Caki2 (cell line): ENCODE results near the gene GPR153. TPM values are rescaled to one million over a fixed set of nuclear protein-coding genes. Genes with fewer than 3 reads are reported as not detected.
"Not testable (repeated sequence)": the region's sequence is repeated elsewhere in the genome, so short reads cannot be mapped to it uniquely, and the experiment has no call there.

Experiments used
- DNase-seq: peaks from one replicate; pipeline ENCODE4 v3.0.0-alpha.2; 2015; ENCODE audit warnings: low read depth
- in situ Hi-C: cut with HindIII; loops from 2 replicates; pipeline ENCODE4 v1.10.0; 2016; ENCODE audit warnings: low sequenced_read_pairs, low pct_unique_long_range_greater_than_20kb, mixed read lengths
- total RNA-seq: library from RNA; depleted of rRNA; stranded (reverse); fragments of >200 nt; shearing (Covaris generic); gene quantifications from 2 replicates; pipeline ENCODE4 v1.2.3, GENCODE V29; 2014; ENCODE audit warnings: low replicate concordance; rRNA removed

The GPR153 gene
- 2.4 and 2.9 TPM in 2 replicates for total RNA-seq

- in situ Hi-C loops = no loop called here
- no peak for DNase-seq
Observed at GRCh38 chr1:6260961-6261614, at the start of gene GPR153. TSS of gene GPR153 (minus strand) at chr1:6261098. CDS start at chr1:6254905, 6,193 bp downstream.

- DNase-seq = no peak
- in situ Hi-C loops = no loop called here
Observed at GRCh38 chr1:6310116-6310848, 49.4 kb upstream of the GPR153 start.

GRCh38 chr1:6309564-6309963, 48.7 kb upstream of the GPR153 start:
- in situ Hi-C loops = no loop called here
- no peak for DNase-seq

- no peak for DNase-seq
- in situ Hi-C loops = no loop called here
Observed at GRCh38 chr1:6308449-6308848, 47.6 kb upstream of the GPR153 start.

GRCh38 chr1:6307682-6308081, 46.8 kb upstream of the GPR153 start:
- in situ Hi-C loops, DNase-seq: not testable (repeated sequence)

GRCh38 chr1:6307099-6307498, 46.2 kb upstream of the GPR153 start:
- in situ Hi-C loops = no loop called here
- DNase-seq = no peak

GRCh38 chr1:6303397-6304012, 42.6 kb upstream of the GPR153 start:
- in situ Hi-C loops = no loop called here
- no peak for DNase-seq

GRCh38 chr1:6302568-6302967, 41.7 kb upstream of the GPR153 start:
- DNase-seq = no peak
- in situ Hi-C loops = no loop called here

- in situ Hi-C loops = no loop called here
- DNase-seq = no peak
Observed at GRCh38 chr1:6301526-6301925, 40.6 kb upstream of the GPR153 start.

GRCh38 chr1:6300342-6301048, 39.6 kb upstream of the GPR153 start:
- in situ Hi-C loops = no loop called here
- peak; percentile 32 for DNase-seq

- DNase-seq = no peak
- in situ Hi-C loops = no loop called here
Observed at GRCh38 chr1:6299557-6300165, 38.8 kb upstream of the GPR153 start.

- no peak for DNase-seq
- in situ Hi-C loops = no loop called here
Observed at GRCh38 chr1:6298940-6299465, 38.1 kb upstream of the GPR153 start.

GRCh38 chr1:6298530-6298929, 37.6 kb upstream of the GPR153 start:
- in situ Hi-C loops = no loop called here
- no peak for DNase-seq

- DNase-seq = no peak
- in situ Hi-C loops = no loop called here
Observed at GRCh38 chr1:6295910-6296309, 35.0 kb upstream of the GPR153 start.

- no peak for DNase-seq
- in situ Hi-C loops = no loop called here
Observed at GRCh38 chr1:6294890-6295556, 34.1 kb upstream of the GPR153 start.

GRCh38 chr1:6294080-6294889, 33.4 kb upstream of the GPR153 start:
- in situ Hi-C loops = no loop called here
- no peak for DNase-seq

- DNase-seq = no peak
- in situ Hi-C loops = no loop called here
Observed at GRCh38 chr1:6292102-6292501, 31.2 kb upstream of the GPR153 start.
